GM19025 (cell line): ENCODE measurements around the gene CREB5.

Experiments used
- ATAC-seq: cut with Tn5 transposase; IDR thresholded peaks from one replicate; pipeline ENCODE4 v1.9.1; 2021; ENCODE audit warnings: mild to moderate bottlenecking, low read depth, moderate library complexity; ENCODE audit not compliant: unreplicated experiment

The CREB5 gene

GRCh38 chr7:28473571-28474281 lies 61.4 kb downstream of the CREB5 start:
- no peak for ATAC-seq

GRCh38 chr7:28474282-28474638 lies 61.9 kb downstream of the CREB5 start:
- ATAC-seq: no peak

GRCh38 chr7:28474640-28475039 lies 62.3 kb downstream of the CREB5 start:
- no peak for ATAC-seq

DNA sequence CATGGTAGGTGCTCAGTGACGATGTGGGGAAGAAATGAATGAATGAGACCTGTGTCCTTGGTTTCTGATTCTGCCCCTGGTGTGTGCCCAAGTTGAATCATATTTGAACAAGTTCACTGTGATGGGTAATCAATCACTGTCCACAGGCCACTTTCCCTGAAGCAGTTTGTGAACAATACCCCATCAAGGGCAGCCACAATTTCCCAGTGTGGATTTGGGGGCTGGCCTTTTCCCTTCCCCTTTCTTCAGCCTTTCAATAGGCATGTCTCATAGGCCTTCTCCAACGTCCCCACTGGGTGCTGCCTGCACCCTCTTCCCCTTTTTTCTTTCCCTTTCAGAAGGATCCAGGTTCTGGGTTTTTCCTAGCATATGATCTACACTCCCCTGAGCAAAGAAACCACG lies 64.7 kb downstream of the CREB5 start:
- no peak for ATAC-seq

GRCh38 chr7:28478656-28479055 lies 66.3 kb downstream of the CREB5 start:
- ATAC-seq: no peak

GRCh38 chr7:28479507-28479947 lies 67.2 kb downstream of the CREB5 start:
- peak; percentile 68 for ATAC-seq

GRCh38 chr7:28480595-28480994 lies 68.3 kb downstream of the CREB5 start:
- ATAC-seq: no peak

DNA sequence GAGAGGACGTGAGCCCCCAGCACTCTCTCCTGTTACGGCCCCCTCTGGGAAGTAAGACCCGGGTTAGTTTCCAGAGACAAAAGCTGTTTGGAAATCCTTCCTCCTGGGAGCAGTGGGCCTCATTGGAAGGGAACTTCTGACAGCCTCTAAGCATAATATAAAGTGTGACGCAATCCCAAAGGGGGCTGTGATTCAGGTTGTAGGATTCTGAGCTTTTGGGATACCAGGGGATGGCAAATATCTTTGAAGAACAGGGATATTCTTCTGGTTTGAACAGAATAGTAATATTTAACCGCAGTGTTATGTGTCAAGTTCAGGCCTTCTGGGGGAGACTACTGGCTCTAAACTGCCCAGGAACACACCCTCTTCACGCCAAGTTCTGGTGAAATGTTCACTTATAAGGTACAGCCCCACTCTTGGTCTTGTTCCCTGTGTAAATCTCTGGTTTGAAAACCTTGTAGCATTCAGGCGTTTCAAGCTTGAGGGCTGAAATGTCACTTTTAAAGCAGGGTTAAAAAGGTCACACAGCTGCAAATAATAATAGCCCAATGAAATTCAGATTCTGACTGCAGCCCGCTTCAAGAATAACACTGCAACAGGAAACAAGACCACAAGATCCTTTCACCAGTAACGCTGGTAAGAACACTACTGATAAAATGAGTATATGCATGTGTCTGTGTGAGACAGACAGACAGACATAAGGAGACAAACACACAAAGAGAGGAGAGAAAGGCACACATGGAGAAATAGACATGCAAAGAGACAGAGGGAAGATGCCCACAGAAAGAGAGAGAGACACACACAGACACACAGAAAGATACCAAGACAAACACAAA lies 69.0 kb downstream of the CREB5 start:
- peak; percentile 58 for ATAC-seq

DNA sequence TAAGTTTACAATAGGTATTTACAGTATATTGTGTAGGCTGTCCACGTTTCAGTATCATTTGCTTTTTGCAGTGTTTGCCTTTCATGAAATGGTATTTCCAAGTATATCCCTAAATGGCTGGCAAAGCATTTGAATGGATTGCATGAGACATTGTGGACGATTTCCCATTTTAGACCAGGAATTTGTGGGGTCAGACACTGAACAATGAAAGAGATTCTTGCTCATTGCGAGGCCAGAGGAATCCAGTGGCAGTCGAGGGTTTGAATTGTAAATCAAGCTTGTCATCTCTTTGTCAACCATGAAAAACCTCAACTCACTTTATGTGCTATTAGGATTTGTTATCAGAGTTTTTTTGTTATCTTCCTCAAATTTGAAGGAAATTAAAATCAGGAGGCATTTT lies 70.8 kb downstream of the CREB5 start:
- no peak for ATAC-seq

GRCh38 chr7:28483908-28484605 lies 71.7 kb downstream of the CREB5 start:
- ATAC-seq: no peak

DNA sequence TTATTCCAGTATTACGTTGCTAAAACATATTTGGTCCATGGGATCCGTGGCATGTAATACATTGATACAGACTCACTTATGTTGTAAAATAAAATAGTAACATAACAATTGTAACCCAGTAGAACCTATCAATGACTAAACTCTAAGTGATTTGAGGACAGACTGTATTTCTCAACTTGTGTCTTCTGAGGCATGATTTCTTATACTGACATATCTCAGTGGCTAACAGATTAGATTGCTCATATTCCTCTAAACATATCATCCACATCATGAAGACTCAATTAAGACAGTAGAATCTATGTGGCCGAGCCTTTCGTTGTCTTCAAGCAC lies 72.3 kb downstream of the CREB5 start:
- ATAC-seq: no peak

DNA sequence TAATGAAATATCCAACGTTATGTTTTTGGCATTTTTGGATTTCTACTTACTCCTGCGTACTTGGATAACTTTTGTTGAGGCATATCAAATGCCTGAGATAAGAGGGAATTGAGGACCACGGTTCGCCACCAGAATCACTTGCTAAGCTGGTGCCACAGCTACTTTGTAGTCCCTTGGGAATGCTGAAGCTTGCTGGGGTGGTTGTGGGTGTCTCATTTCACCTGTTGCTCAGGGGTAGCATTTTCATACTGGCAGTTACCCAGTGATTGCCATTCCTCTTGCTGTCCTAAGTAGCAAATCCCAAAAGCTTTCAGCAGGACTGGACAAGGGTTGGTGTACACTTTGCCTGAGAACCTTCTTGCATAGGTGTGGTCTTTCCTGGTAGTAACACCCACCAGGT lies 75.2 kb downstream of the CREB5 start:
- no peak for ATAC-seq

GRCh38 chr7:28488061-28488791 lies 75.9 kb downstream of the CREB5 start:
- ATAC-seq: no peak

GRCh38 chr7:28490831-28491230 lies 78.5 kb downstream of the CREB5 start:
- ATAC-seq: no peak

- no peak for ATAC-seq
These were observed 81.2 kb downstream of the CREB5 start for GRCh38 chr7:28493477-28493876.

GRCh38 chr7:28497009-28497408 lies 84.7 kb downstream of the CREB5 start:
- ATAC-seq: no peak

GRCh38 chr7:28498636-28499035 lies 86.3 kb downstream of the CREB5 start:
- no peak for ATAC-seq

DNA sequence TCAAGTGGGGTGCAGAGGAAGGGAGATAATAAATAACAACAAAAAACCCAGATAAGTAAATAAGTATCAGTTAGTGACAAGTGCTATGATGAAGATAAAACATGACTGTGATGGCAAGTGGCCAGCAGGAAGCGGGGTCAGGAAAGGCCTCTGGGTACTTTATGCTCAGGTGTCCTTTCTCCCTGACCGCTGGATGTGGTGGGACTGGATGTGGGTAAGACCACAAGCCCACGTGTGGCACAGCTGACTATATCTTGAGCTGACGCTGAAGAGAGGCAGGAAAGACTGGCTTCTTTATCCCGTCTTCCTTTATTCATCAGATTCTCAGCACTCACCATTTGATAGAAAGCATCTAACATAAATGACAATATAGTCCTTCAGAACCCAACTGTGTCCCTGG lies 87.8 kb downstream of the CREB5 start:
- ATAC-seq: no peak

GRCh38 chr7:28502408-28502807 lies 90.1 kb downstream of the CREB5 start:
- no peak for ATAC-seq

DNA sequence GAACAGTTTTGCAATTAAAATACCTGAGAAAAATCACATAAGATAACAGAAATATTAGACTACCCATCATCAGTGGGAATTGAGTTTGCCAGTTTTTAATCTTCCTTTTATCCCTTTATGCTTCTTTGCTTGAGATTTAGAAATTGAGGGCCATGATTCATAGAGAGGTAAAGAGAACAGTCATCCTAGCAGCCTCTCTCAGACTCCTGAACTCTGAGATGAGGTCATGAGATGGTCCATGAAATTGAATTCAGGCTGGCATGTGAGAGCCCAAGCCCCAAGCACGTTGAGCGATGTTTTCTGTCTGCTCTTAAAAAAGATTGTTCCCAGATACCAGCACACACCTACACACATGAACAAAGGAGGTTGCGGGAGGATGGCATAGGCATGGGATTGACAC lies 91.1 kb downstream of the CREB5 start:
- no peak for ATAC-seq

GRCh38 chr7:28505014-28505413 lies 92.7 kb downstream of the CREB5 start:
- ATAC-seq: no peak
